MM.1S (cell line): Measurements from ENCODE around the gene TMPRSS13.

Source experiments
- CTCF ChIP-seq: fragments of 300-600 bp; sonication (generic); IDR thresholded peaks from 2 replicates; pipeline ENCODE4 v1.5.1; 2016; ENCODE audit warnings: antibody characterized with exemption, low read length, mixed read lengths
- EZH2 ChIP-seq: fragments of 300-600 bp; sonication (generic); optimal IDR thresholded peaks from 2 replicates; pipeline ENCODE3; 2017; ENCODE audit warnings: low read depth, mild to moderate bottlenecking, antibody characterized with exemption, low read length, mixed read lengths

DNA sequence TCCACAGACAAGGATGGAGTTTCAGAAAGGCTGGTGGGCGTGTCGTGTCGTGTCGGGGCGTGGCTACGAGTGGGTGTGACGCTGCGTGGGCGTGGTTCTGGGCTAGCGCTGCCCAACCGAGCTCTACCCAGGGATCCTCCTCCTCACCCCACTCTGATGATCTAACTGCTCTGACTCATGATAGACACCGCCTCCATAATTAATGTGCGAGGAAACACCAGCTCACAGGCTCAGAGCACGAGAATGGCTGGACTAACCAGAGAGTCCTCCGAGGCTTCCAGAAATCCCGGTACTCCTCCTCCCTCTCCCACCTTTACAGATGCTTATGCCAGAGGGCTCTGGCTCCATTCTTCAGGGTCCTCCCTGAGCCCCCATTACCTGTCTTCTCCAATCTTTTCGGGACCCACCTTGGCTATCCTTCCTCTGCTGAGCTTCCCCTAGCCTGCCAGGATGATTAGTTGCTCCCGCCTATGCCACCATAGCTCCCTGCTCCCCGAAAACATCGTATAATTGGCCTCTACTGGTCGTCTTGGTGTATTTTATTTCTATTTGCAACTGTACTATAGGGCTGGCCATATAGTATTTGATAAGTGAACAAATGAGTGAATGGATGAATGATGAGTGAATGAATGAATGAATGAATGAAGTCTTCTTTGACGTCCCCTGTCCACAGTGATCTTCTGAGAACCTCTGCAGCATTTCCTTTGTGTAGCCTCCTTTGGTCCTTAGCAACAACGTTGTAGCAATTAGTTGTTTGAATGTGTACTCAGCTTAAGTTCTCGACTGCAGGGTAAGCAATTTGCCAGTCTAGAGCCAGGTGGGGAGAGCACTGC is 21.7 kb downstream of the TMPRSS13 start:
- TF ChIP-seq CTCF (no peak), EZH2 (no peak)
